Neuronal stem cell (in vitro differentiated cells): ENCODE results near the gene PRRC2B.
"Not testable (repeated sequence)": the region's sequence is repeated elsewhere in the genome, so short reads cannot be mapped to it uniquely, and the experiment has no call there.

Source experiments
- DNase-seq: peaks from one replicate; pipeline ENCODE4 v3.0.0-alpha.2; 2013; ENCODE audit warnings: low spot score
- H2AFZ ChIP-seq: one replicate; pipeline ENCODE4 v1.6.1; 2013; ENCODE audit warnings: mild to moderate bottlenecking, low read length, inconsistent platforms
- H2AK5ac ChIP-seq: 2 replicates; pipeline ENCODE4 v1.6.1; 2013; ENCODE audit warnings: low read depth, mild to moderate bottlenecking, inconsistent platforms, low read length, moderate library complexity, mixed read lengths
- H2BK120ac ChIP-seq: 2 replicates; pipeline ENCODE4 v1.6.1; 2013; ENCODE audit warnings: low read depth, mild to moderate bottlenecking, inconsistent platforms, low read length, moderate library complexity, mixed read lengths
- H2BK12ac ChIP-seq: one replicate; pipeline ENCODE4 v1.6.1; 2013; ENCODE audit warnings: low read length, inconsistent platforms
- H2BK15ac ChIP-seq: 2 replicates; pipeline ENCODE4 v1.6.1; 2013; ENCODE audit warnings: mild to moderate bottlenecking, low read length, inconsistent platforms, mixed read lengths
- H2BK5ac ChIP-seq: one replicate; pipeline ENCODE4 v1.6.1; 2013; ENCODE audit warnings: inconsistent platforms, mild to moderate bottlenecking, low read length, moderate library complexity
- H3K14ac ChIP-seq: one replicate; pipeline ENCODE4 v1.6.1; 2013; ENCODE audit warnings: low read length, inconsistent platforms
- H3K18ac ChIP-seq: 2 replicates; pipeline ENCODE4 v1.6.1; 2013; ENCODE audit warnings: low read length, inconsistent platforms
- H3K23ac ChIP-seq: 2 replicates; pipeline ENCODE4 v1.6.1; 2013; ENCODE audit warnings: low read depth, mild to moderate bottlenecking, mixed read lengths, low read length, inconsistent platforms; ENCODE audit not compliant: poor library complexity
- H3K27ac ChIP-seq: replicated peaks from 3 replicates; pipeline ENCODE4 v1.5.1; 2013; ENCODE audit warnings: low read length, inconsistent platforms
- H3K27me3 ChIP-seq, 3 experiments: 2 replicates each; pipeline ENCODE4 v1.6.1; 2013; ENCODE audit warnings: low read length in 3 of 3, mild to moderate bottlenecking in 2 of 3, inconsistent platforms in 1 of 3, low read depth in 1 of 3, mixed read lengths in 1 of 3, moderate library complexity in 1 of 3; ENCODE audit not compliant: control insufficient read depth in 3 of 3, insufficient read depth in 3 of 3
- H3K36me3 ChIP-seq, 2 donors: replicated peaks in 1 of 2; 2 replicates each; pipeline ENCODE4 v1.6.1; 2013; ENCODE audit warnings: low read length in 2 of 2; ENCODE audit not compliant: control insufficient read depth in 2 of 2, insufficient read depth in 2 of 2
- H3K4ac ChIP-seq: 2 replicates; pipeline ENCODE4 v1.6.1; 2013; ENCODE audit warnings: inconsistent platforms, mild to moderate bottlenecking, low read length, moderate library complexity
- H3K4me1 ChIP-seq, 2 donors: 1 replicate in 1 of 2; 2 replicates in 1 of 2; pipeline ENCODE4 v1.6.1; 2013; ENCODE audit warnings: low read length in 2 of 2, low read depth in 1 of 2; ENCODE audit not compliant: control insufficient read depth in 2 of 2, insufficient read depth in 1 of 2
- H3K4me2 ChIP-seq: one replicate; pipeline ENCODE4 v1.6.1; 2013; ENCODE audit warnings: mild to moderate bottlenecking, low read length, inconsistent platforms; ENCODE audit not compliant: insufficient read depth, poor library complexity, severe bottlenecking
- H3K4me3 ChIP-seq, 2 donors: 2 replicates each; pipeline ENCODE4 v1.5.1; 2013; ENCODE audit warnings: low read length in 2 of 2, mild to moderate bottlenecking in 2 of 2, inconsistent platforms in 1 of 2, moderate library complexity in 1 of 2
- H3K79me1 ChIP-seq: one replicate; pipeline ENCODE4 v1.6.1; 2013; ENCODE audit warnings: low read depth, mild to moderate bottlenecking, inconsistent platforms, low read length, moderate library complexity
- H3K9ac ChIP-seq: one replicate; pipeline ENCODE4 v1.6.1; 2013; ENCODE audit warnings: mild to moderate bottlenecking, low read depth, low read length, inconsistent platforms; ENCODE audit not compliant: poor library complexity
- H3K9me3 ChIP-seq, 2 donors: replicated peaks in 1 of 2; 2 replicates each; pipeline versions ENCODE3 to v1.6.1; 2013; ENCODE audit warnings: low read length in 2 of 2, mild to moderate bottlenecking in 2 of 2, inconsistent platforms in 1 of 2, low read depth in 1 of 2, mixed read lengths in 1 of 2, moderate library complexity in 1 of 2; ENCODE audit not compliant: control insufficient read depth in 2 of 2, insufficient read depth in 1 of 2
- H4K8ac ChIP-seq: one replicate; pipeline ENCODE4 v1.6.1; 2013; ENCODE audit warnings: low read depth, mild to moderate bottlenecking, inconsistent platforms, low read length, moderate library complexity
- H4K91ac ChIP-seq: one replicate; pipeline ENCODE4 v1.6.1; 2013; ENCODE audit warnings: low read length, low read depth, mild to moderate bottlenecking, inconsistent platforms; ENCODE audit not compliant: poor library complexity
- WGBS, 2 donors: extraction: QIAGEN DNeasy Blood & Tissue Kit; methylation state at CpG; one replicate each; pipeline ENCODE4 v1.1.7; 2013; ENCODE audit warnings: missing lambda C conversion rate in 2 of 2, mixed read lengths in 1 of 2; ENCODE audit not compliant: insufficient read length in 2 of 2, insufficient replicate concordance in 1 of 2; ENCODE audit errors: extremely low coverage in 2 of 2; 5-methylcytosine and 5-hydroxymethylcytosine counted together

Gene PRRC2B

DNA sequence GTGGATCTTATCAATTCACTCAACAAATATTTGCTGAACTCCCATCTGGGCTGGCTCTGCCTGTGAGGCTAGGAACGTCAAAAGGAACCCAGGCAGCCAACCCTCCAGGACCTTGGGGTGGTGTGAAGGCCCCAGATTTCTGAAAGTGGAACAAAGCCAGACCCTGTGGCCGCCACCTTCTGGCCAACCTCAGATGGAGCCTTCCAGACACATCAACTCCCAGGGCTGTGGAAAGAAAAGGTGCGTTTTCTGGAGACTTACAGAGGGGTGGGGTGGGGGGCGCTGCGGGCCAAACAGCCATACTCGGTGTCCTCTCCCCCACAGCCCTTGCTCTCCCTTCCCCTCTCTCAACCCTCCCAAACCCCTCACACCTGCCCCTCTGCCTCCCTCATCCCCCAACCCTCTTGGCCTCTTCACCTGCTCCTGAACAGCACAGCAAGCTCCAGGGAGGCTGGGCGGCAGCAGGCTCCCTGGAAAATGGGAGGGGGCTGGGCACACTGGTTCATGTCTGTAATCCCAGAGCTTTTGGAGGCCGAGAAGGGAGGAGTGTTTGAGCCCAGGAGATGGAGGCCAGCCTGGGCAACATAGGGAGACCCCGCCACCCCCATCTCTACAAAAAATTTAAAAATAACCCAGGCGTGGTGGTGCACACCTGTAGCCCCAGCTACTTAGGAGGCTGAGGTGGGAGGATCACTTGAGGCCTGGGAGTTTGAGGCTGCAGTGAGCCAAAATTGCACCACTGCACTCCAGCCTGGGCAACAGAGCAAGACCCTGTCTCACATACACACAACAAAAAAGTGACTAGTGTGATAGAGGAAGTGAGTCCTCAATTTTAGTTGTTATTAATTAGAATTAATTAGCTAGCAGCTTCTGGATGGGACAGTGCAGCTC is 45.0 kb upstream of the PRRC2B start:
- Histone ChIP-seq H3K14ac (no peak overlapping the region), H4K91ac (no peak overlapping the region), H3K79me1 (no peaks in the 10 kb centered on the region), H2AK5ac (peak overlapping the region; percentile 91), H3K4me2 (no peak overlapping the region), H2BK12ac (no peak overlapping the region), H3K4me3 (no peak overlapping the region), H3K27ac (no peak overlapping the region), H3K4me1 (peaks cover 3 to 8% of the 10 kb centered on the region in 2 donors), H3K9me3 (no peaks in the 10 kb centered on the region), H3K4ac (no peak overlapping the region), H3K23ac (no peak overlapping the region), H3K27me3 (no peaks in the 10 kb centered on the region), H4K8ac (no peak overlapping the region), H3K18ac (no peak overlapping the region), H2BK15ac (peak overlapping the region; percentile 82), H2AFZ (peak overlapping the region; percentile 97), H2BK5ac (no peak overlapping the region), H3K9ac (no peak overlapping the region), H2BK120ac (no peak overlapping the region), H3K36me3 (no peaks in the 10 kb centered on the region)
- no CpG with 5 or more reads among the region's 10 CpGs for WGBS, 2 donors
- no peak for DNase-seq

DNA sequence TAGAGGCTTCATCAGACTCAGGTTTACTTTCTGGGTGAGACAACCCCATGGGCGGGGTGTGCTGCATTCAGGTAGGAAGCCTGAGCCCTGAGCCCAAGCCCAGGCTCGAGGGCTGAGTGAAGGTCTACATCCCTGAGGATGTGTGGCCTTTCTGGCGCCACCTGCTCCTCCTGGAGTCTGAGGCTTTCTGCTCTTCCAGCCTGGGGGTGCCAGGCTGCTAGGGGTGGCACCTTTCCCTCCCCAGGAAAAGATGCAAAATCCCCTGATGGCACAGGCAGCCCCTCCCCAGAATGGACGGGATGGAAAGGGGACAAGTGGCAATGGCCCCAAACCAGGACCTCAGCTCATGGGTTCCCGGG is 44.4 kb upstream of the PRRC2B start:
- Histone ChIP-seq H2BK12ac (peak overlapping the region; percentile 95), H2BK15ac (peak overlapping the region; percentile 82), H3K23ac (no peak overlapping the region), H3K4ac (no peak overlapping the region), H3K4me1 (peaks cover 3 to 8% of the 10 kb centered on the region in 2 donors), H2BK120ac (peak overlapping the region; percentile 21), H3K4me2 (peak overlapping the region; percentile 51), H3K79me1 (no peaks in the 10 kb centered on the region), H3K9me3 (no peaks in the 10 kb centered on the region), H3K9ac (no peak overlapping the region), H3K27ac (no peak overlapping the region), H4K91ac (no peak overlapping the region), H2BK5ac (peak overlapping the region; percentile 47), H3K18ac (peak overlapping the region; percentile 87), H2AFZ (peak overlapping the region; percentile 97), H3K36me3 (no peaks in the 10 kb centered on the region), H3K4me3 (peak overlapping the region in 1 of 2 donors; percentile 45), H3K27me3 (no peaks in the 10 kb centered on the region), H2AK5ac (peak overlapping the region; percentile 91), H4K8ac (no peak overlapping the region), H3K14ac (no peak overlapping the region)
- WGBS, 2 donors = no CpG with 5 or more reads among the region's 5 CpGs
- DNase-seq = no peak

DNA sequence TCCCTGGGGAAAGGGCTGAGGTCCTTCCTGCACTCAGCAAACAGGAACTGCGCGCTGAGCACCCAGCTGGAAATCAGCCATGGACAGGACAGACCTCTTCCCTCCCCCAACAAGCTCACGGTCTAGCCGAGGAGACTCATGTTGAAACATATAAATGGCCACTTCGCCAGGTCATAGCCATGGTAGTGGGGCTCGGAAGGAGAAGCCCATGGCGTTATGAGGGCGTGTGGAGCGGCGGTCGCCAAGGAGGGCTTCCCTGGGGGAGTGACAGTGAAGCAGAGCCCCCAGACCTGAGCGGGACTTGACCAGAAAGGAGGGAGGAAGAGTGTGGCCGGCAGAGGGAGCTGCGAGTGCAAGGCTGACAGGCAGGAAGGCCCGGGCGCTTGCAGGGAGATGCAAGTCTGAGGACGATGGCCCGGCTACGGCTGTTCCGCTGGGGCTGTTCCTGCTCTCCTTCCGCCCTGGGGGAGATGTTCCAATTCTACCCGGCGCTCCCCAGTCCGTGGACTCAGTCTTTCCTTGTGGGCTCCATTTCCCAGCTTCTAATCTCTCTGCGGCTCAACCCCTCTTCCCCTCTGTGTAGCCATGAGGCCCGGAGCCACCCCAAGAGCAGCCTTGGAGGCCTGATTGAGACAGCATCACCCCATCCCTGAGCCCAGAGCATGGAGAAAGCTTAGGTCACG is 43.9 kb upstream of the PRRC2B start:
- Histone ChIP-seq H3K79me1 (no peaks in the 10 kb centered on the region), H3K4ac (no peak overlapping the region), H3K18ac (peak overlapping the region; percentile 87), H2BK12ac (peak overlapping the region; percentile 95), H3K36me3 (no peaks in the 10 kb centered on the region), H3K27ac (no peak overlapping the region), H2BK120ac (peak overlapping the region; percentile 21), H2BK5ac (peak overlapping the region; percentile 47), H3K23ac (peak overlapping the region; percentile 50), H2AFZ (peak overlapping the region; percentile 97), H4K8ac (no peak overlapping the region), H3K4me3 (peak overlapping the region in 1 of 2 donors; percentile 45), H4K91ac (no peak overlapping the region), H3K14ac (no peak overlapping the region), H3K4me1 (peaks cover 3 to 8% of the 10 kb centered on the region in 2 donors), H2BK15ac (peak overlapping the region; percentile 82), H3K9ac (no peak overlapping the region), H2AK5ac (peak overlapping the region; percentile 91), H3K9me3 (no peaks in the 10 kb centered on the region), H3K4me2 (peak overlapping the region; percentile 51), H3K27me3 (no peaks in the 10 kb centered on the region)
- peak; percentile 61 for DNase-seq
- no CpG with 5 or more reads among the region's 27 CpGs for WGBS, 2 donors

DNA sequence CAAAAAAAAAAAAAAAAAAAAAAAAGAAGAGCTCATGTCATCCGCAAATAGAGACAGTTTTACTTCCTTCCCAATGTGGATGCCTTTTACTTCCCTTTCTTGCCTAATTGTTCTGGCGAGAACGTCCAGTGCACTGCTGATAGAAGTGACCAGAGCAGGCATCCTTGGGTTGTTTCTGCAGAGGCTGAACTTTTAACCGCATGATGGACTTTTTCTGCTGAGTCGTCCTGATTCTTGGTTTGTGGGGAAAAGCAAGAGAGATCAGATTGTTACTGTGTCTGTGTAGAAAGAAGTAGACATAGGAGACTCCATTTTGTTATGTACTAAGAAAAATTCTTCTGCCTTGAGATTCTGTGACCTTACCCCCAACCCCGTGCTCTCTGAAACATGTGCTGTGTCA is 37.4 kb upstream of the PRRC2B start:
- DNase-seq, H3K4me1 ChIP-seq, H3K9ac ChIP-seq, H3K79me1 ChIP-seq, H3K9me3 ChIP-seq, H3K4me2 ChIP-seq, H3K18ac ChIP-seq, H3K36me3 ChIP-seq, H3K4me3 ChIP-seq, H3K27me3 ChIP-seq, H4K91ac ChIP-seq, H3K23ac ChIP-seq, H2BK120ac ChIP-seq, H3K4ac ChIP-seq, H2BK12ac ChIP-seq, H2BK5ac ChIP-seq, H2AK5ac ChIP-seq, H3K14ac ChIP-seq, H4K8ac ChIP-seq, H2BK15ac ChIP-seq: not testable (repeated sequence)
- no CpG with 5 or more reads among the region's 6 CpGs for WGBS, 2 donors
- Histone ChIP-seq H2AFZ (peak overlapping the region; percentile 54), H3K27ac (peak overlapping the region; percentile 80)
